BE2C (cell line): ENCODE measurements around the gene SCRG1. TPM values are rescaled to one million over a fixed set of nuclear protein-coding genes. Genes with fewer than 3 reads are reported as not detected.

Experiments used
- DNase-seq: peaks from one replicate; pipeline ENCODE4 v3.0.0-alpha.2; 2020
- H3K27me3 ChIP-seq: fragments of 250-450 bp; sonication (Bioruptor Pico); 2 replicates; pipeline ENCODE4 v1.5.1; 2020; ENCODE audit warnings: mild to moderate bottlenecking
- H3K36me3 ChIP-seq: fragments of 250-450 bp; sonication (Bioruptor Pico); 2 replicates; pipeline ENCODE4 v1.5.1; 2020; ENCODE audit warnings: mild to moderate bottlenecking
- H3K4me1 ChIP-seq: fragments of 250-450 bp; sonication (Bioruptor Pico); 2 replicates; pipeline ENCODE4 v1.5.1; 2020
- H3K4me3 ChIP-seq: 2 replicates; pipeline ENCODE4 v1.5.1; 2011; ENCODE audit warnings: low read depth, low read length
- H3K9me3 ChIP-seq: fragments of 250-450 bp; sonication (Bioruptor Pico); 2 replicates; pipeline ENCODE4 v1.5.1; 2020
- polyA plus RNA-seq: library from polyadenylated mRNA; unstranded; fragments of >200 nt; gene quantifications from one replicate; pipeline ENCODE4 v1.2.1, GENCODE V29; 2012; ENCODE audit warnings: low read depth, missing spikeins; ENCODE audit not compliant: insufficient read length, insufficient read depth
- TF ChIP-seq, protein P1 (sequence below): IDR thresholded peaks from 2 replicates; pipeline ENCODE4 v1.5.1; 2012; ENCODE audit warnings: mild to moderate bottlenecking, low read depth, low read length

The SCRG1 gene
- 0.12 TPM for polyA plus RNA-seq

DNA sequence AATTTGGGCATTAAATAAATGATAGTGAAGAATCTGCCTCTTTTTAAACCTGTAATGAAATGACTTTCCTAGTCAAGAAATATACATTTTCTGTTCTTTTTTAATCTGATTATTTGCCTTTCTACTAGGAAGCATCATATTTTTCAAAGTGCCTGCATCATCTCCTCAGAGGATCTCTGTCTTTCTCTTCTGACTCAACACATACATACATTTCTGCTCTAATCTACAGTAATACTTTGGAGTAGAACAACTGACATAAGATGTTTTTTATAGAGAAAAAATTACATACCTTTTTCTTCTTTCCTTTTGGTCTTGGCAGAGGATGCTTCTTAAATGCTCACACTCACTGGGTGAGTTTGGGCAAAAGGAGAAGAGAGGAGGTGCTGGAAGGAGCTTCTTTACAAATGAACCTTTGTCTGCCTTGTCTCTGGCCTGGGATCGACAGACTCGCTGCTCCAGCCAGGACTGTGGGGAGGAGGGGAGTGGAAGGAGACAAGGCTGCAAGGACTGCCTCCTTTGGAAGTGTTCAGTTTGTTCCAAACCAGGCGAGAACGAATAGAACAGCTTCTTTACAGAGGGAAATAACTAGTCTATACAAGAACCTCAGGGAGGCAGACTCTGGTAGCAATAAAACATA lies at the start of gene SCRG1:
Gene SCRG1, minus strand, starts transcription at position 338 of the 637 bp plus-strand sequence. CDS start 7,702 bp downstream, outside the sequence.
- DNase-seq: no peak
- H3K9me3 ChIP-seq: no peaks in the 10 kb centered on the region
- H3K27me3 ChIP-seq: no peaks in the 10 kb centered on the region
- H3K4me3 ChIP-seq: no peak within 1 kb of the TSS
- TF ChIP-seq, protein P1, sequence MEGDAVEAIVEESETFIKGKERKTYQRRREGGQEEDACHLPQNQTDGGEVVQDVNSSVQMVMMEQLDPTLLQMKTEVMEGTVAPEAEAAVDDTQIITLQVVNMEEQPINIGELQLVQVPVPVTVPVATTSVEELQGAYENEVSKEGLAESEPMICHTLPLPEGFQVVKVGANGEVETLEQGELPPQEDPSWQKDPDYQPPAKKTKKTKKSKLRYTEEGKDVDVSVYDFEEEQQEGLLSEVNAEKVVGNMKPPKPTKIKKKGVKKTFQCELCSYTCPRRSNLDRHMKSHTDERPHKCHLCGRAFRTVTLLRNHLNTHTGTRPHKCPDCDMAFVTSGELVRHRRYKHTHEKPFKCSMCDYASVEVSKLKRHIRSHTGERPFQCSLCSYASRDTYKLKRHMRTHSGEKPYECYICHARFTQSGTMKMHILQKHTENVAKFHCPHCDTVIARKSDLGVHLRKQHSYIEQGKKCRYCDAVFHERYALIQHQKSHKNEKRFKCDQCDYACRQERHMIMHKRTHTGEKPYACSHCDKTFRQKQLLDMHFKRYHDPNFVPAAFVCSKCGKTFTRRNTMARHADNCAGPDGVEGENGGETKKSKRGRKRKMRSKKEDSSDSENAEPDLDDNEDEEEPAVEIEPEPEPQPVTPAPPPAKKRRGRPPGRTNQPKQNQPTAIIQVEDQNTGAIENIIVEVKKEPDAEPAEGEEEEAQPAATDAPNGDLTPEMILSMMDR: no peak
- no peaks in the 10 kb centered on the region for H3K4me1 ChIP-seq
- H3K36me3 ChIP-seq: no peaks in the 10 kb centered on the region

DNA sequence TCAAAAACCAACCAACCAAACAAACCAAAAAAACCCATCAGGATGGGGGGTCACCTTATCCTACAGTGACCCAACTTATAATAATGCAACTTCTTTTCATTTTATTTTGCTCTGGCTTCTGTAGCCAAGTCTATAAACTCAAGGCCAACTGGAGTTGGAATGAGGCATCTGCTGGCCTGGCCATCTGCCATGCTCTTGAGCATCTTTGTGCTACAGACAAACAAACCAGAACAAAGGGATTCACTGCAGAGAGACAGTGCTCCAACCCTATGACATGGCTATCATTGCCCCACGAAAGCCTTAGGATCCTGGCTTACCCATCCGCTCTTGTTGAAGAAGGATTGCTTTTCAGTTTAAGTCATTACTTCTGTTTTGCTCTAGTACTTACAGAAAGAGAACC lies 49.2 kb upstream of the SCRG1 start:
- H3K4me1 ChIP-seq: peaks cover 26% of the 10 kb centered on the region
- H3K4me3 ChIP-seq: peak overlapping the region; percentile 15

DNA sequence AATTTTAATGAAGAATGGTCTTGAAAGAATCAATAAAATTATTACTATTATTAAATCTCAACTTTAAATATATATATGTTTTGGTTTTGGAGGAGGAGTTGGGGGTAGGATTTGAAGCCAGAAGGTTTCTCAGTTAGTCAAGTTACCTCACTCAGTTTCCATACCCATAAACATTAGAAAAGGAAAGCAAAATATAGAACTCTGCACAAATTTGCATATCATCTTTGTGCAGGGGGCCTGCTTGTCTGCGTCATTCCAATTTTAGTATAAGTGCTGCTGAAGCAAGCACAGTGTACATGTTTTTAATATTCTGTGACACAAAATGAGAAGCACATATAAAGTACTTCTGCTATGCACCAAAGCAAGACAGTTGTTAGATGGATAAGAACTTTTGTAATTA lies 47.5 kb upstream of the SCRG1 start:
- no peak for DNase-seq
- H3K4me3 ChIP-seq: no peak overlapping the region
- TF ChIP-seq, protein P1: no peak
- H3K27me3 ChIP-seq: no peaks in the 10 kb centered on the region
- no peaks in the 10 kb centered on the region for H3K9me3 ChIP-seq
- H3K36me3 ChIP-seq: no peaks in the 10 kb centered on the region
- peaks cover 26% of the 10 kb centered on the region for H3K4me1 ChIP-seq

More for the DNA sequence above, 49.2 kb upstream of the SCRG1 start:
- Histone ChIP-seq H3K27me3 (no peaks in the 10 kb centered on the region), H3K9me3 (no peaks in the 10 kb centered on the region), H3K36me3 (no peaks in the 10 kb centered on the region)
- TF ChIP-seq, protein P1: no peak
- peak; percentile 89 for DNase-seq

GRCh38 chr4:173443121-173443520 lies 44.2 kb upstream of the SCRG1 start:
- Histone ChIP-seq H3K9me3 (no peaks in the 10 kb centered on the region), H3K4me1 (peaks cover 7% of the 10 kb centered on the region), H3K36me3 (no peaks in the 10 kb centered on the region), H3K27me3 (no peaks in the 10 kb centered on the region), H3K4me3 (no peak overlapping the region)
- TF ChIP-seq, protein P1: no peak
- DNase-seq: no peak

DNA sequence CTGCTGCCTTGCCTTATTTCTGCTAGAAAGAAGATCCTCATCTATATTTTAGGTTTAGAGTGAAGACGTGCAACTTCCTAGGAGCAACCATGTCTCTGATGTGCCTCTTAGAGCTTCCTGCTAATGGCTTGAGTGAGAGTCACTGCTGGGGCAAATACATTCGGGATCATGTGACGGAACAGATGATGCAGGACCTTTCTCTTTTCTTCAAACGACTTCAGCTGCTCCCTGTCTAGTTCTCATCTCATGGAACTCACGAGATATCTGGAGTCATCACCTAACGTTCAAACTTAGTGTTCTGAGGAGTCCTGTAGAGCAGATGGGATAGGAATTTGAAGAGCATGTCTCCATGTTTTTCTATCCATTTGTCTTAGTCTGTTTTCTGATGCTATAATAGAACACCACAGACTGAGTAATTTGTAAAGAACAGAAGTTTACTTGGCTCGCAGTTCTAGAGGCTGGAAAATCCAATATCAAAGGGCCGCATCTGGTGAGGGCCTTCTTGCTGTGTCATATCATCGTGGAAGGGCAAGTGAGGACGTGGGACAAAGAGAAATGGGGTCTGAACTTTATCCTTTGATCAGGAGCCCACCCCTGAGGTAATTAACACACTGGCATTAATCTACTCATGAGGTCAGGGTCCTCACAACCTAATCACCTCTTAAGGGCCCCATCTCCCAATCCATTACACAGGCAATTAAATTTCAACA lies 43.5 kb upstream of the SCRG1 start:
- TF ChIP-seq, protein P1: no peak
- Histone ChIP-seq H3K9me3 (no peaks in the 10 kb centered on the region), H3K36me3 (no peaks in the 10 kb centered on the region), H3K4me3 (no peak overlapping the region), H3K4me1 (peaks cover 1% of the 10 kb centered on the region), H3K27me3 (no peaks in the 10 kb centered on the region)
- no peak for DNase-seq

DNA sequence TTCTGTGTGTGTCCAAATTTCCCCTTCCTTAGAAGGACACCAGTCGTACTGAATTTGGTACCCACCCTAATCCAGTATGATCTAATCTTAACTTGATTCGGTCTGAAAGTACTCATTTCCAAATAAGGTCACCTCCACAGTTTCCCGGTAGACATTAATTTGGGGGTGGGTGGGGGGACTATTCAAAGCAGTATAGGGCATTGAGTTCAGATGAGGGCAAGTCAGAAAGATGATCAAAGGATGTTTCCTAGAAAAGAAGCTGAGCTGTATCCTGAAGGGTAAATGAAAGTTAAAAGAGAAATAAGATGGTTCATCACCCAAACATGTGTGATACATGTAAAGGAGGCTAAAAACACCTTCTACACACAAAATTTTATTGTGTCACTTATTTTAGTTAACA lies 42.0 kb upstream of the SCRG1 start:
- H3K9me3 ChIP-seq: no peaks in the 10 kb centered on the region
- no peak for DNase-seq
- TF ChIP-seq, protein P1: no peak
- H3K27me3 ChIP-seq: no peaks in the 10 kb centered on the region
- H3K4me3 ChIP-seq: no peak overlapping the region
- no peaks in the 10 kb centered on the region for H3K36me3 ChIP-seq
- H3K4me1 ChIP-seq: peaks cover 3% of the 10 kb centered on the region
